Vagina (tissue), 2 donors: ENCODE data around the gene CTNNA3.

Experiments used
- POLR2A ChIP-seq, 2 donors: fragments of 450-650 bp; IDR thresholded peaks; one replicate each; pipeline ENCODE4 v1.6.1; 2017; ENCODE audit warnings: antibody characterized with exemption in 2 of 2, mild to moderate bottlenecking in 2 of 2, moderate library complexity in 2 of 2
- TF ChIP-seq, protein P1 (sequence below), 3 experiments: fragments of 450-650 bp in 2 of 3; fragments of 200-600 bp in 1 of 3; sonication (generic) in 1 of 3; IDR thresholded peaks; one replicate each; pipeline ENCODE4 v1.5.1; 2017 to 2019; ENCODE audit warnings: antibody characterized with exemption in 3 of 3, mild to moderate bottlenecking in 2 of 3, moderate library complexity in 2 of 3

DNA sequence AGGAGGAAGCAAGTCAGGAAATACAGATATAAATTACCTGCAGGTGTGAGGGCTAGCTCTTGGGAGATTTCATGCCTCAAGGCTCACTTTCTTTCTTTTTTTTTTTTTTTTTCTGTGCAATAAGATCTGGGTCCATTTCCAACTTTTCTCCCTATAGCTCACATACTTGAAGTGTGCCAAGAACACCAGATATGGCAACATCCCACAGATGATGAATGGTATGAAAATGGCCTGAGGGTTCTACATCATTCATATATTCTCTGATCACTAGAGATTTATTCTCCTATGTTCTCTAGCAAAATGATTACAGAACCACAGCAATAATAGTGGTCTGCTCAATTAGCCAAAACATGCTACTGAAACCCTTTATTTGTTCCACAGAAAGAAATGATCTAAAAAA, 653.0 kb downstream of the CTNNA3 start:
- no peak for TF ChIP-seq POLR2A (IDR thresholded peaks at IDR 0.05)
- TF ChIP-seq, protein P1, sequence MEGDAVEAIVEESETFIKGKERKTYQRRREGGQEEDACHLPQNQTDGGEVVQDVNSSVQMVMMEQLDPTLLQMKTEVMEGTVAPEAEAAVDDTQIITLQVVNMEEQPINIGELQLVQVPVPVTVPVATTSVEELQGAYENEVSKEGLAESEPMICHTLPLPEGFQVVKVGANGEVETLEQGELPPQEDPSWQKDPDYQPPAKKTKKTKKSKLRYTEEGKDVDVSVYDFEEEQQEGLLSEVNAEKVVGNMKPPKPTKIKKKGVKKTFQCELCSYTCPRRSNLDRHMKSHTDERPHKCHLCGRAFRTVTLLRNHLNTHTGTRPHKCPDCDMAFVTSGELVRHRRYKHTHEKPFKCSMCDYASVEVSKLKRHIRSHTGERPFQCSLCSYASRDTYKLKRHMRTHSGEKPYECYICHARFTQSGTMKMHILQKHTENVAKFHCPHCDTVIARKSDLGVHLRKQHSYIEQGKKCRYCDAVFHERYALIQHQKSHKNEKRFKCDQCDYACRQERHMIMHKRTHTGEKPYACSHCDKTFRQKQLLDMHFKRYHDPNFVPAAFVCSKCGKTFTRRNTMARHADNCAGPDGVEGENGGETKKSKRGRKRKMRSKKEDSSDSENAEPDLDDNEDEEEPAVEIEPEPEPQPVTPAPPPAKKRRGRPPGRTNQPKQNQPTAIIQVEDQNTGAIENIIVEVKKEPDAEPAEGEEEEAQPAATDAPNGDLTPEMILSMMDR (IDR thresholded peaks at IDR 0.05): no peak
